Measurements from ENCODE around the gene OSGEP. TPM values are rescaled to one million over a fixed set of nuclear protein-coding genes. Genes with fewer than 3 reads are reported as not detected.
"Not testable (repeated sequence)": the region's sequence is repeated elsewhere in the genome, so short reads cannot be mapped to it uniquely, and the experiment has no call there.

Gene OSGEP
- total RNA-seq, 1 experiment from 2014 or later, result 63.1 TPM

DNA sequence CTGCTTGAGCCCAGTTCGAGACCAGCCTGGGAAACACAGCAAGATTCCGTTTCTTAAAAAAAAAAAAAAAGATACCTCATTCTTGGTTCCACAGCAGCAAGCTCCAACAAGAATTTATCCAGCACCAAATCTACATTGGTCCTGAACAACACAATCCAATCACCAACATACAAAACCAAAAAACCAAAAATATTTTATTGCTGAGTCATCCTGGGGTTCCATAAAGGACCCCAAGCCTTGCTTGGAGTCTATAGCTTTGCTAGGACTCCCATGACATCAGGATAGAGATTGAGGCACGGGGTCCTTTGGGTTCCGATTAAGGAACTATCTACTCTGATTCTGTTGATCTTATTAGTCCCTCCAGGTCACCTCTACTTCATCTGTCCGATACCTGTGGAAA lies 7.7 kb downstream of the OSGEP start:
- CTCF ChIA-PET, result no interaction called here
- Mint-ChIP-seq H3K36me3 (ENCODE audit: insufficient read depth, unreplicated experiment) (peaks cover 36% of the 10 kb centered on the region), H3K27ac (ENCODE audit: unreplicated experiment) (no peak overlapping the region), H3K27me3 (ENCODE audit: insufficient read depth, unreplicated experiment) (no peaks in the 10 kb centered on the region), H3K4me3 (ENCODE audit: unreplicated experiment) (no peak overlapping the region), H3K4me1 (ENCODE audit: low read depth, unreplicated experiment) (no peaks in the 10 kb centered on the region), H3K9me3 (ENCODE audit: unreplicated experiment) (no peaks in the 10 kb centered on the region)
- Histone ChIP-seq H3K4me1 (peaks cover 15% of the 10 kb centered on the region), H3K27me3 (replicated peaks; ENCODE audit: control insufficient read depth, insufficient read depth, low read length) (no peaks in the 10 kb centered on the region), H3K9me3 (no peaks in the 10 kb centered on the region; the same call in 1 of the 2 replicates), H3K4me3 (ENCODE audit: low read depth, low read length) (no peak overlapping the region), H3K36me3 (ENCODE audit: control insufficient read depth, insufficient read depth, low read length) (peaks cover 6% of the 10 kb centered on the region)
- no TSS peak for BruUV-seq (replicated peaks)
- POLR2A ChIA-PET, result interaction anchor here (0.6 kb wide), 1 partner anchor 66 kb away, joined by 4 read pairs; no protein-coding TSS in a partner anchor
- intact Hi-C loops (cut with micrococcal nuclease; ENCODE audit: unreplicated experiment), result no loop called here
- TF ChIP-seq, protein P1, sequence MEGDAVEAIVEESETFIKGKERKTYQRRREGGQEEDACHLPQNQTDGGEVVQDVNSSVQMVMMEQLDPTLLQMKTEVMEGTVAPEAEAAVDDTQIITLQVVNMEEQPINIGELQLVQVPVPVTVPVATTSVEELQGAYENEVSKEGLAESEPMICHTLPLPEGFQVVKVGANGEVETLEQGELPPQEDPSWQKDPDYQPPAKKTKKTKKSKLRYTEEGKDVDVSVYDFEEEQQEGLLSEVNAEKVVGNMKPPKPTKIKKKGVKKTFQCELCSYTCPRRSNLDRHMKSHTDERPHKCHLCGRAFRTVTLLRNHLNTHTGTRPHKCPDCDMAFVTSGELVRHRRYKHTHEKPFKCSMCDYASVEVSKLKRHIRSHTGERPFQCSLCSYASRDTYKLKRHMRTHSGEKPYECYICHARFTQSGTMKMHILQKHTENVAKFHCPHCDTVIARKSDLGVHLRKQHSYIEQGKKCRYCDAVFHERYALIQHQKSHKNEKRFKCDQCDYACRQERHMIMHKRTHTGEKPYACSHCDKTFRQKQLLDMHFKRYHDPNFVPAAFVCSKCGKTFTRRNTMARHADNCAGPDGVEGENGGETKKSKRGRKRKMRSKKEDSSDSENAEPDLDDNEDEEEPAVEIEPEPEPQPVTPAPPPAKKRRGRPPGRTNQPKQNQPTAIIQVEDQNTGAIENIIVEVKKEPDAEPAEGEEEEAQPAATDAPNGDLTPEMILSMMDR (IDR thresholded peaks at IDR 0.05; ENCODE audit: insufficient read depth in 1 of 2, low read depth in 1 of 2, low read length in 1 of 2, severe bottlenecking in 1 of 2, unreplicated experiment in 1 of 2), result no peak
- no peak for DNase-seq

DNA sequence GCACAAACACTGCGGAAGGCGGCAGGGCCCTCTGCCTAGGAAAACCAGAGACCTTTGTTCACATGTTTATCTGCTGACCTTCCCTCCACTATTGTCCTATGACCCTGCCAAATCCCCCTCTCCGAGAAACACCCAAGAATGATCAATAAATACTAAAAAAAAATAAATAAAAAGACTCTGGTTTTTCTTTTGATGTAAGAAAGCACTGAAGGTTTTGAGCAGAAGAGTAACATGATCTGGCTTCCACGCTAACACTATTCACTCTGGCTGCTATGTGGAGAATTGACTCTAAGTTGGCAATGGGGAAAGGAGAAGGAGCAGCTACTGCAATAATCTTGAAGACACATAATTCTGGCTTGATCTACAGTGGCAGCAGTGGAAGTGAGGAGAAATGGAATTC lies 11.0 kb downstream of the OSGEP start:
- H3K27ac Mint-ChIP-seq (ENCODE audit: unreplicated experiment); BruUV-seq (replicated peaks); H3K4me3 ChIP-seq (ENCODE audit: low read depth, low read length); H3K4me1 Mint-ChIP-seq (ENCODE audit: low read depth, unreplicated experiment); DNase-seq; H3K9me3 ChIP-seq; H3K27me3 Mint-ChIP-seq (ENCODE audit: insufficient read depth, unreplicated experiment); H3K4me3 Mint-ChIP-seq (ENCODE audit: unreplicated experiment); H3K36me3 ChIP-seq (ENCODE audit: control insufficient read depth, insufficient read depth, low read length); H3K9me3 Mint-ChIP-seq (ENCODE audit: unreplicated experiment); H3K27me3 ChIP-seq (replicated peaks; ENCODE audit: control insufficient read depth, insufficient read depth, low read length); intact Hi-C loops (cut with micrococcal nuclease; ENCODE audit: unreplicated experiment); CTCF ChIA-PET: not testable (repeated sequence)
- POLR2A ChIA-PET, result interaction anchor here (1.5 kb wide), 1 partner anchor 12 kb away, joined by 5 read pairs; the partner anchor contains the start of gene APEX1
- H3K36me3 Mint-ChIP-seq (ENCODE audit: insufficient read depth, unreplicated experiment), result peaks cover 17% of the 10 kb centered on the region
- peaks cover 15% of the 10 kb centered on the region for H3K4me1 ChIP-seq

DNA sequence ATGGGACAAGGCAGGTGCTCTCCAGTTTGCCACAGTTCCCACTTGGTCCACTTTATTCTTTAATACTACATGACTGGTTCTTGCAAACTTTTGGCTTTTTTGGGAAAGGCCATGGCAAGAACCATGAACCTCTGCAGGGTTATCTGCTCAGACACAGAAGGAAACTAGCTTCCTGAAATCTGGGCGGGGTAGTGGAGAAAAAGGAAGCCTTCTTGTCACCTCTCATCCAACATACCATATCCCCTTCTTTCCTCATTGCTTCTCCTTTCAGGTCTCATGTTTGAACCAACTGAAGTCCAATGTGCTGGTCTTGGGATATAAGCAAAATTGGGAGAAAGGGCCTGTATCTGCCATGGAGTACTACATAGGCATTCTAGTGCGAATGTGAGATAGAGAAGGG lies 13.2 kb downstream of the OSGEP start:
- TF ChIP-seq, protein P1 (IDR thresholded peaks at IDR 0.05; ENCODE audit: insufficient read depth in 1 of 2, low read depth in 1 of 2, low read length in 1 of 2, severe bottlenecking in 1 of 2, unreplicated experiment in 1 of 2), result no peak
- no peaks in the 10 kb centered on the region; the same call in 1 of the 2 replicates for H3K9me3 ChIP-seq
- no peak for DNase-seq
- no peaks in the 10 kb centered on the region; the same call in 1 of the 2 replicates for H3K36me3 ChIP-seq (ENCODE audit: control insufficient read depth, insufficient read depth, low read length)
- peaks cover 15% of the 10 kb centered on the region for H3K4me1 ChIP-seq
- POLR2A ChIA-PET, result interaction anchor here (1.3 kb wide), 1 partner anchor 14 kb away, joined by 5 read pairs; the partner anchor contains the start of gene APEX1
- Mint-ChIP-seq H3K4me1 (ENCODE audit: low read depth, unreplicated experiment) (no peaks in the 10 kb centered on the region), H3K27ac (ENCODE audit: unreplicated experiment) (no peak overlapping the region), H3K36me3 (ENCODE audit: insufficient read depth, unreplicated experiment) (peaks cover 6% of the 10 kb centered on the region), H3K9me3 (ENCODE audit: unreplicated experiment) (no peaks in the 10 kb centered on the region), H3K4me3 (ENCODE audit: unreplicated experiment) (no peak overlapping the region), H3K27me3 (ENCODE audit: insufficient read depth, unreplicated experiment) (no peaks in the 10 kb centered on the region)
- H3K4me3 ChIP-seq (ENCODE audit: low read depth, low read length), result no peak overlapping the region
- no TSS peak for BruUV-seq (replicated peaks)
- no peaks in the 10 kb centered on the region for H3K27me3 ChIP-seq (replicated peaks; ENCODE audit: control insufficient read depth, insufficient read depth, low read length)
- intact Hi-C loops (cut with micrococcal nuclease; ENCODE audit: unreplicated experiment), result no loop called here
- CTCF ChIA-PET, result no interaction called here

DNA sequence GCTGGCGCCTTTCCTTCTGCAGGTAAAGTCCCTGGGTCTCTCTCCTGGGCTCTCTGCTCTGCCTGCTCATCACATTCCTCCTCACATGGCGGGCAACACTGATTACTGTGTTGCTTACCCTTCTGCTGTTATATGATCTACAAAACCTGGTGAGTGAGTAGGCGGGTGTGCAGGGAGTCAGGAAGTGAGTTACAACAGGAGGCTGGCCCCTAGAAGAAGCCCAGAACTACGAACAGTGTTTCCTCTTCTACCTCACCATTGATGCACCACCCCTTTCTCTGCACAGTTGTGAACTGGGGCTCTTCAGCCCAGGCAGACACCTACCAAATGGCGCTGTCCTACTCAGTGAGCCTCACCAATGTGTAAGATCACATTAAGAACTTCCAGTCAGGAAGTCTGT lies 13.7 kb downstream of the OSGEP start:
- Histone ChIP-seq H3K9me3 (no peaks in the 10 kb centered on the region; the same call in 1 of the 2 replicates), H3K4me1 (peaks cover 15% of the 10 kb centered on the region), H3K27me3 (replicated peaks; ENCODE audit: control insufficient read depth, insufficient read depth, low read length) (no peaks in the 10 kb centered on the region), H3K4me3 (ENCODE audit: low read depth, low read length) (no peak overlapping the region), H3K36me3 (ENCODE audit: control insufficient read depth, insufficient read depth, low read length) (no peaks in the 10 kb centered on the region; the same call in 1 of the 2 replicates)
- TF ChIP-seq, protein P1 (IDR thresholded peaks at IDR 0.05; ENCODE audit: insufficient read depth in 1 of 2, low read depth in 1 of 2, low read length in 1 of 2, severe bottlenecking in 1 of 2, unreplicated experiment in 1 of 2), result no peak
- Mint-ChIP-seq H3K4me3 (ENCODE audit: unreplicated experiment) (no peak overlapping the region), H3K4me1 (ENCODE audit: low read depth, unreplicated experiment) (no peaks in the 10 kb centered on the region), H3K27ac (ENCODE audit: unreplicated experiment) (no peak overlapping the region), H3K36me3 (ENCODE audit: insufficient read depth, unreplicated experiment) (peaks cover 6% of the 10 kb centered on the region), H3K27me3 (ENCODE audit: insufficient read depth, unreplicated experiment) (no peaks in the 10 kb centered on the region), H3K9me3 (ENCODE audit: unreplicated experiment) (no peaks in the 10 kb centered on the region)
- BruUV-seq (replicated peaks), result no TSS peak
- POLR2A ChIA-PET, result no interaction called here
- no peak for DNase-seq
- CTCF ChIA-PET, result no interaction called here
- intact Hi-C loops (cut with micrococcal nuclease; ENCODE audit: unreplicated experiment), result no loop called here

All from Caco-2 (cell line).